Gastroesophageal sphincter (tissue), 4 donors: Measurements from ENCODE around the gene SF3B5. TPM values are rescaled to one million over a fixed set of nuclear protein-coding genes. Genes with fewer than 3 reads are reported as not detected.
"Not testable (repeated sequence)": the region's sequence is repeated elsewhere in the genome, so short reads cannot be mapped to it uniquely, and the experiment has no call there.

Experiments used
- ATAC-seq: fragments of 150-250 bp; one replicate; pipeline ENCODE4 v1.9.1; 2016; ENCODE audit warnings: mild to moderate bottlenecking, moderate library complexity
- H3K27ac ChIP-seq, 4 donors: fragments of 200-600 bp; sonication (generic) in 3 of 4; 1 replicate in 3 of 4; 2 replicates in 1 of 4; pipeline ENCODE4 v1.5.1; 2016 to 2019
- H3K27me3 ChIP-seq: fragments of 200-600 bp; sonication (generic); one replicate; pipeline ENCODE4 v1.5.1; 2019
- H3K36me3 ChIP-seq, 2 donors: fragments of 200-600 bp; sonication (generic); one replicate each; pipeline ENCODE4 v1.5.1; 2019; ENCODE audit warnings: control low read depth in 1 of 2
- H3K4me1 ChIP-seq, 3 donors: fragments of 200-600 bp; sonication (generic); 1 replicate in 2 of 3; 2 replicates in 1 of 3; pipeline ENCODE4 v1.5.1; 2016 to 2019; ENCODE audit warnings: control low read depth in 2 of 3
- H3K4me3 ChIP-seq, 2 donors: fragments of 200-600 bp; sonication (generic); one replicate each; pipeline ENCODE4 v1.5.1; 2019; ENCODE audit warnings: mild to moderate bottlenecking in 1 of 2, moderate library complexity in 1 of 2
- H3K9me3 ChIP-seq, 3 donors: fragments of 200-600 bp; sonication (generic); one replicate each; pipeline ENCODE4 v1.5.1; 2017 to 2019; ENCODE audit warnings: control low read depth in 2 of 3
- EP300 ChIP-seq: sonication (generic); formaldehyde crosslinking; IDR thresholded peaks from one replicate; pipeline ENCODE4 v1.6.1; 2017; ENCODE audit warnings: antibody characterized with exemption, mild to moderate bottlenecking
- POLR2A ChIP-seq, 2 donors: fragments of 450-650 bp; IDR thresholded peaks; one replicate each; pipeline ENCODE4 v1.6.1; 2017; ENCODE audit warnings: antibody characterized with exemption in 2 of 2, mild to moderate bottlenecking in 2 of 2, moderate library complexity in 1 of 2
- POLR2AphosphoS5 ChIP-seq: sonication (generic); formaldehyde crosslinking; IDR thresholded peaks from one replicate; pipeline ENCODE4 v1.6.1; 2017; ENCODE audit warnings: antibody characterized with exemption
- WGBS, 2 donors: methylation state at CpG; one replicate each; pipeline ENCODE4 v1.1.5; 2018; ENCODE audit warnings: low coverage in 1 of 2; 5-methylcytosine and 5-hydroxymethylcytosine counted together
- total RNA-seq, 4 donors: library from RNA; depleted of rRNA; stranded (reverse); fragments of >200 nt; gene quantifications; one replicate each; pipeline ENCODE4 v1.1.0, GENCODE V29; 2016
- TF ChIP-seq, protein P1 (sequence below), 4 experiments: fragments of 200-600 bp in 2 of 4; fragments of 450-650 bp in 2 of 4; sonication (generic) in 1 of 4; IDR thresholded peaks; one replicate each; pipeline ENCODE4 v1.5.1; 2017 to 2019; ENCODE audit warnings: antibody characterized with exemption in 4 of 4, mild to moderate bottlenecking in 2 of 4, moderate library complexity in 2 of 4

The SF3B5 gene
- total RNA-seq, 4 donors from 2014 or later = 102 to 123 (median 116) TPM

DNA sequence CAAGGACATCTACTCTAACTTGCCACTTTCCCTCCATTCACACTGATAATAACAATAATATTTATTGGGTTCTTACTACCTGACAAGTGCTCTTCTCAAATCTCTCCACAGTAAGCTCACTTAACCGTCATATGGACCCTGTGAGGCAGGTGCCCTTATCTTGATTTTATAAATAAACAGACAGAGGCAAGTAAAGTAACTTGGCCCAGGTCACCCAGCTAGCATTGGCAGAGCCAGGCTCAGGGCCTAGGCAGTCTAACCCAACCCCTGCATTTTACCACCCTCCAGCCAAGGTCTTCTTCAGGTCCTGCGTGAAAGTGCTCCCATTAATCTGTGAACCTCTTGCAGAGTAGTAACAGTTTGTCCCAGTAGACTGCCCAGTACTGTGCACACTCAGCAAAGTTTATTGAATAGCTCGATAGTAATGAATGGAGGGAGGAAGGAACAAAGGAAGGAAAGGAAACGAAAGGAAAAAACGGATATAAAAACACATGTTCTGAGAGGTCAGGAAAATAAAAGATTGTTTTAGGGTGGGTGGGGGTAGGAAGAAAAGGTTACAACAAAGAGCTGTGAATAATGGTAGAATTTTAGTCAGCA, 38.0 kb upstream of the SF3B5 start:
- WGBS, 2 donors = 68% methylated on average over 5 of the region's 5 CpGs; no CpG with 5 or more reads in 1 of the 2 donors
- Histone ChIP-seq H3K36me3 (no peaks in the 10 kb centered on the region), H3K27me3 (peaks cover under 1% of the 10 kb centered on the region), H3K9me3 (no peaks in the 10 kb centered on the region), H3K27ac (no peak overlapping the region), H3K4me3 (no peak overlapping the region), H3K4me1 (no peaks in the 10 kb centered on the region)
- TF ChIP-seq POLR2A (IDR thresholded peaks at IDR 0.05) (no peak), EP300 (no peak), POLR2AphosphoS5 (no peak)
- TF ChIP-seq, protein P1, sequence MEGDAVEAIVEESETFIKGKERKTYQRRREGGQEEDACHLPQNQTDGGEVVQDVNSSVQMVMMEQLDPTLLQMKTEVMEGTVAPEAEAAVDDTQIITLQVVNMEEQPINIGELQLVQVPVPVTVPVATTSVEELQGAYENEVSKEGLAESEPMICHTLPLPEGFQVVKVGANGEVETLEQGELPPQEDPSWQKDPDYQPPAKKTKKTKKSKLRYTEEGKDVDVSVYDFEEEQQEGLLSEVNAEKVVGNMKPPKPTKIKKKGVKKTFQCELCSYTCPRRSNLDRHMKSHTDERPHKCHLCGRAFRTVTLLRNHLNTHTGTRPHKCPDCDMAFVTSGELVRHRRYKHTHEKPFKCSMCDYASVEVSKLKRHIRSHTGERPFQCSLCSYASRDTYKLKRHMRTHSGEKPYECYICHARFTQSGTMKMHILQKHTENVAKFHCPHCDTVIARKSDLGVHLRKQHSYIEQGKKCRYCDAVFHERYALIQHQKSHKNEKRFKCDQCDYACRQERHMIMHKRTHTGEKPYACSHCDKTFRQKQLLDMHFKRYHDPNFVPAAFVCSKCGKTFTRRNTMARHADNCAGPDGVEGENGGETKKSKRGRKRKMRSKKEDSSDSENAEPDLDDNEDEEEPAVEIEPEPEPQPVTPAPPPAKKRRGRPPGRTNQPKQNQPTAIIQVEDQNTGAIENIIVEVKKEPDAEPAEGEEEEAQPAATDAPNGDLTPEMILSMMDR (IDR thresholded peaks at IDR 0.05) = no peak
- ATAC-seq = no peak

DNA sequence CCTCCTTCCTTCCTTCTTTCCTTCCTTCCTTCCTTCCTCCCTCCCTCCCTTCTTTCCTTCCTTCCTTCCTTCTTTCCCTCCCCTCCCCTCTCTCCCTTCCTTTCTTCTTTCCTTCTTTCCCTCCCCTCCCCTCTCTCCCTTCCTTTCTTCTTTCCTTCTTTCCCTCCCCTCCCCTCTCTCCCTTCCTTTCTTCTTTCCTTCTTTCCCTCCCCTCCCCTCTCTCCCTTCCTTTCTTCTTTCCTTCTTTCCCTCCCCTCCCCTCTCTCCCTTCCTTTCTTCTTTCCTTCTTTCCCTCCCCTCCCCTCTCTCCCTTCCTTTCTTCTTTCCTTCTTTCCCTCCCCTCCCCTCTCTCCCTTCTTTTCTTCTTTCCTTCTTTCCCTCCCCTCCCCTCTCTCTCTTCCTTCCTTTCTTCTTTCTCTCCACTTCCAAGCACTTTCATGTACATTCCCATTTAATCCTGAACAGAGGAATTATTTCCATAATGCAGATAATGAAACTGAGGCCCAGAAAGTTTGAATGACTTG, 36.9 kb upstream of the SF3B5 start:
- ATAC-seq, H3K36me3 ChIP-seq, H3K4me3 ChIP-seq, H3K27me3 ChIP-seq, H3K4me1 ChIP-seq, H3K9me3 ChIP-seq, H3K27ac ChIP-seq: not testable (repeated sequence)

DNA sequence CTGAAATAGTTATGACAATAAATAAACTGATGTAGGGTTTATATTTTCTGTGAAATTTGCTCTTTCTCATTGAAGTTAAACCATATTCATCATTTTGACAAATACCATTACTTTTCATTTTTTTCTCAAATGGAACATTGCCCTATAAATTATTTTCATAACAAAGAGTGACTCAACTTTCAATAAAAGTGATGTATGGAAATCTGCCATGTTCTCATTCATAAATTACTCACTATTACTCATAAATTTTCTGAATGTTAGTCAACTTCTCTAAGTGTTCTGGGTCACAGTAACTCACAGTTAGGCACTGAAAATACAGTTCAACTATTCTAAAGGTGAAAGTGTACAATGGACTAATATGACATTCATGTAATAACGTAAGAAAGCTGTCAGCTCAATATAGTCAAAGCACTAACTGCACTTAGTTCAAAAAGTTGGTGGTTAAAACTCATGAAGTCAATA, 35.9 kb upstream of the SF3B5 start:
- peaks cover 4% of the 10 kb centered on the region for H3K27me3 ChIP-seq
- no peaks in the 10 kb centered on the region for H3K9me3 ChIP-seq
- no peak overlapping the region for H3K4me3 ChIP-seq
- 38 to 100% methylated on average over 1 of the region's 1 CpG for WGBS, 2 donors
- no peaks in the 10 kb centered on the region for H3K4me1 ChIP-seq
- H3K27ac ChIP-seq = no peak overlapping the region
- no peak for ATAC-seq
- no peaks in the 10 kb centered on the region for H3K36me3 ChIP-seq
- TF ChIP-seq, protein P1 (IDR thresholded peaks at IDR 0.05) = no peak
- TF ChIP-seq EP300 = no peak
- TF ChIP-seq POLR2AphosphoS5 = no peak
- TF ChIP-seq POLR2A (IDR thresholded peaks at IDR 0.05) = no peak

DNA sequence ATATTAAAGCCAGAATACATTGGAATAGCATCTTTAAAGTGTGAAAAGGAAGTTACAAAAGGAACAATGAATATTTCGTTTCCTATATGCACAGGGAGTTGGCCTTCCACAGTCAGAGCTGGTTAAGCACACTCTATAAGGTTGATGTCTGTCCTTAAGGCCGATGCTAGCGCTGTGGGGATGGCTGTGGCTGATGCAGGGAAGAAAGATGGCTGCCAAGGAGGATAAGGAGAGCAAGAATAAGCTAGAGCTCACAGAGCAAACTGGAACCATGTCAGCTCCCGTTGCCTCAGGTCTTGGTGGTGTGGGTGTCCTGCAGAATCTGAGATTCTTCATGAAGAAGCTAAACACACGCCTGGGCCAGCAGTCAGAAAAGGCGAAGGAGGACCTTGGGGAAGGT, 34.1 kb upstream of the SF3B5 start:
- no peak for ATAC-seq
- peaks cover 4% of the 10 kb centered on the region for H3K27me3 ChIP-seq
- no peak overlapping the region for H3K4me3 ChIP-seq
- no peaks in the 10 kb centered on the region for H3K9me3 ChIP-seq
- TF ChIP-seq POLR2AphosphoS5 = no peak
- no peak for TF ChIP-seq POLR2A (IDR thresholded peaks at IDR 0.05)
- TF ChIP-seq, protein P1 (IDR thresholded peaks at IDR 0.05) = no peak
- TF ChIP-seq EP300 = no peak
- H3K36me3 ChIP-seq = no peaks in the 10 kb centered on the region
- H3K4me1 ChIP-seq = no peaks in the 10 kb centered on the region
- 84 to 86% methylated on average over 4 to 5 of the region's 6 CpGs for WGBS, 2 donors
- H3K27ac ChIP-seq = no peak overlapping the region

DNA sequence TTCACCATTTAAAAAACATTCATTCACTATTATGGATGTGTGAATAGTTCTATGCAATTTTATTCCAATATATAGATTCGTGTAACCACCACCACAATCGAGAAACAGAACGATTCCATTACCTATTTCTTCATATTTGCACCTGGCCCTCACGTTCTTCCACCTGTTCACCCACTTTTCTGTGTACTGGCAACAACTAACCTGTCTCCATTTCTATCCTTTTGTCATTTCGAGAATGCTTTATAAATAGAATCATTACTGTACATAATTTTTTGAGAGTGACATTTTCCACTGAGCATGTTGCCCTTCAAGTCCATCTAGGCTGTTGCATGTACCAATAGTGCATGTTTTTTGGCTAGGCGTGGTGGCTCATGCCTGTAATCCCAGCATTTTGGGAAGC, 31.7 kb upstream of the SF3B5 start:
- 80 to 88% methylated on average over 6 of the region's 6 CpGs for WGBS, 2 donors
- TF ChIP-seq EP300 (no peak), POLR2A (IDR thresholded peaks at IDR 0.05) (no peak), POLR2AphosphoS5 (no peak)
- TF ChIP-seq, protein P1 (IDR thresholded peaks at IDR 0.05) = no peak
- Histone ChIP-seq H3K36me3 (no peaks in the 10 kb centered on the region), H3K4me3 (no peak overlapping the region), H3K27ac (no peak overlapping the region), H3K9me3 (no peaks in the 10 kb centered on the region), H3K4me1 (no peaks in the 10 kb centered on the region), H3K27me3 (peaks cover 4% of the 10 kb centered on the region)
- no peak for ATAC-seq
